Calu3 (cell line): Measurements from ENCODE around the gene DCAF6. TPM values are rescaled to one million over a fixed set of nuclear protein-coding genes. Genes with fewer than 3 reads are reported as not detected.

ENCODE experiments used
- BruUV-seq: library from RNA; stranded (reverse); fragments of 400-500 nt; replicated peaks from 2 replicates; lab custom pipeline; 2021; lab: Mats Ljungman, UMichigan
- CTCF ChIA-PET: fragments of 300-600 bp; sonication (Branson Sonifier 250); formaldehyde crosslinking; loops from one replicate; lab custom pipeline; 2022; ENCODE audit warnings: antibody characterized with exemption; lab: Charles Lee
- DNase-seq: peaks from one replicate; pipeline ENCODE4 v3.0.0; 2022
- H3K27ac Mint-ChIP-seq: one replicate; pipeline ENCODE4 v1.8.0; 2022; ENCODE audit warnings: mixed read lengths; ENCODE audit not compliant: unreplicated experiment
- H3K27me3 Mint-ChIP-seq: one replicate; pipeline ENCODE4 v1.8.0; 2022; ENCODE audit warnings: mixed read lengths; ENCODE audit not compliant: unreplicated experiment
- H3K36me3 Mint-ChIP-seq: one replicate; pipeline ENCODE4 v1.8.0; 2022; ENCODE audit warnings: mild to moderate bottlenecking, moderate library complexity, mixed read lengths; ENCODE audit not compliant: insufficient read depth, unreplicated experiment
- H3K4me1 Mint-ChIP-seq: one replicate; pipeline ENCODE4 v1.8.0; 2022; ENCODE audit warnings: mild to moderate bottlenecking, low read depth, mixed read lengths; ENCODE audit not compliant: unreplicated experiment
- H3K4me3 Mint-ChIP-seq: one replicate; pipeline ENCODE4 v1.8.0; 2022; ENCODE audit warnings: mild to moderate bottlenecking, low read depth, moderate library complexity, mixed read lengths; ENCODE audit not compliant: unreplicated experiment
- H3K9me3 Mint-ChIP-seq: one replicate; pipeline ENCODE4 v1.8.0; 2022; ENCODE audit warnings: low read depth, mixed read lengths; ENCODE audit not compliant: unreplicated experiment
- intact Hi-C: fragments of 100-400 bp; cut with micrococcal nuclease; formaldehyde crosslinking; loops from one replicate; pipeline ENCODE4 v1.10.0; 2022; ENCODE audit not compliant: unreplicated experiment
- total RNA-seq: library from RNA; stranded (reverse); gene quantifications from 2 replicates; pipeline ENCODE4 v1.2.3, GENCODE V29; 2022
- TF ChIP-seq, protein P1 (sequence below): fragments of 200-600 bp; IDR thresholded peaks from one replicate; pipeline ENCODE4 v1.8.0; 2022; ENCODE audit warnings: antibody characterized with exemption; ENCODE audit not compliant: unreplicated experiment

DCAF6 gene
- total RNA-seq, 1 experiment from 2014 or later: 64.0 TPM

DNA sequence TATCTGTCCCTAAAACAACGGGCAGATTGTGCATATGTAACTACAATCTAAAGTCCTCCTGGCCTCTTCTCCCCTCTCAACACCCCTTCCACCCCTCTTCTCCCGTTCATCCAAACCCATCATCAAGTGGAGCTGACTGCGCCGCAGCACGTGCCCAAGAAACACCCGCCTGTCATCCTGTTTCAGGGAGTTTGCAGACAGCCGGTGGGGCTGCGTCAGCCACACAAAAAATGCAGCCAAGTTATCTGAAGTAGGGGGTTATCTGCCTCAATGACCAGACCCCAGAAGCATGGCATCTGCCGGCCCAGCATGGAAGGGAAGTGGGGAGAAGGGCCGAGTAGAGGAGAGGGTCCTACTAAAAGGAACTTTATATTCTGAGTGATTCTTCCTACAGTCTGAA is 151.2 kb downstream of the DCAF6 start:
- DNase-seq: no peak
- H3K4me1 Mint-ChIP-seq: no peaks in the 10 kb centered on the region
- CTCF ChIA-PET: no interaction called here
- no peaks in the 10 kb centered on the region for H3K27me3 Mint-ChIP-seq
- intact Hi-C loops: no loop called here
- H3K9me3 Mint-ChIP-seq: no peaks in the 10 kb centered on the region
- H3K27ac Mint-ChIP-seq: no peak overlapping the region
- TF ChIP-seq, protein P1, sequence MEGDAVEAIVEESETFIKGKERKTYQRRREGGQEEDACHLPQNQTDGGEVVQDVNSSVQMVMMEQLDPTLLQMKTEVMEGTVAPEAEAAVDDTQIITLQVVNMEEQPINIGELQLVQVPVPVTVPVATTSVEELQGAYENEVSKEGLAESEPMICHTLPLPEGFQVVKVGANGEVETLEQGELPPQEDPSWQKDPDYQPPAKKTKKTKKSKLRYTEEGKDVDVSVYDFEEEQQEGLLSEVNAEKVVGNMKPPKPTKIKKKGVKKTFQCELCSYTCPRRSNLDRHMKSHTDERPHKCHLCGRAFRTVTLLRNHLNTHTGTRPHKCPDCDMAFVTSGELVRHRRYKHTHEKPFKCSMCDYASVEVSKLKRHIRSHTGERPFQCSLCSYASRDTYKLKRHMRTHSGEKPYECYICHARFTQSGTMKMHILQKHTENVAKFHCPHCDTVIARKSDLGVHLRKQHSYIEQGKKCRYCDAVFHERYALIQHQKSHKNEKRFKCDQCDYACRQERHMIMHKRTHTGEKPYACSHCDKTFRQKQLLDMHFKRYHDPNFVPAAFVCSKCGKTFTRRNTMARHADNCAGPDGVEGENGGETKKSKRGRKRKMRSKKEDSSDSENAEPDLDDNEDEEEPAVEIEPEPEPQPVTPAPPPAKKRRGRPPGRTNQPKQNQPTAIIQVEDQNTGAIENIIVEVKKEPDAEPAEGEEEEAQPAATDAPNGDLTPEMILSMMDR: no peak
- no TSS peak for BruUV-seq
- no peak overlapping the region for H3K4me3 Mint-ChIP-seq
- no peaks in the 10 kb centered on the region for H3K36me3 Mint-ChIP-seq

DNA sequence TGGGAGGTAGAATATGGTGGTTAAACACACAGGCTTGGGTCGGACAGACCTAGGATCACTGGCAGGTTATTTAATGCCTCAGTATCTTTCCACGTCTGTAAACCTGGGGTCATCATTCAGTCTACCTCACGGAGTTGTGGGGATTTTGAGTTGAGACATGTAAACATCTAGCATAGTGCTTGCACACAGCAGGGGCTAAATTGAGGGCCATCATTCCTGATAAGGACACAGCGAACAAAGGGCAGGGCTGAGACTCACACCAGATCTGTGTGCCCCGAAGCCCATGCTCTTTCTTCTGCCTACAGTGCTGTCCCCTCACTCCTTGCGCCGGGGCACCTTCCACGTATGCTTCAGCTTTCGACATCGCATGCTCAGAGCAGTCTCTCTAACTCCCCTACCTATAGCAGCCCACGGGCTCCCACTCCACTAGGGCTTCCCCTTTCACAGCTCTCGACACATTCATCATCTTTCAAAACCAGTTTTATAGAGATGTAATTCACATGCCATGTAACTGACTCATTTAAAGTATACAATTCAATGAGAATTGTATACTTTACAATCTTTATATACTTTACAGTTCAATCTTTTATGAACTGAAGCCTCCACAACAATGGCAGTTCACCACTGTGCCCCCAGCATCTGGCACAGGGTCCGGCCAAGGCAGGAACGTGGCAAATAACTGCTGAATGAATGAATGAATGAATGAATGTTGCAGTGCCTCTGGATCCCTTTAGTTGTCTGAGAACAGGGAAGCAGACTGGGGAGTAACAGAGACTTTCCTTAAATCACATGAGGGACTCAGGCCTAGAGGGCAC is 152.2 kb downstream of the DCAF6 start:
- TF ChIP-seq, protein P1: no peak
- Mint-ChIP-seq H3K27me3 (no peaks in the 10 kb centered on the region), H3K27ac (no peak overlapping the region), H3K36me3 (no peaks in the 10 kb centered on the region), H3K9me3 (no peaks in the 10 kb centered on the region), H3K4me1 (no peaks in the 10 kb centered on the region), H3K4me3 (no peak overlapping the region)
- intact Hi-C loops: no loop called here
- DNase-seq: no peak
- no TSS peak for BruUV-seq
- CTCF ChIA-PET: no interaction called here

DNA sequence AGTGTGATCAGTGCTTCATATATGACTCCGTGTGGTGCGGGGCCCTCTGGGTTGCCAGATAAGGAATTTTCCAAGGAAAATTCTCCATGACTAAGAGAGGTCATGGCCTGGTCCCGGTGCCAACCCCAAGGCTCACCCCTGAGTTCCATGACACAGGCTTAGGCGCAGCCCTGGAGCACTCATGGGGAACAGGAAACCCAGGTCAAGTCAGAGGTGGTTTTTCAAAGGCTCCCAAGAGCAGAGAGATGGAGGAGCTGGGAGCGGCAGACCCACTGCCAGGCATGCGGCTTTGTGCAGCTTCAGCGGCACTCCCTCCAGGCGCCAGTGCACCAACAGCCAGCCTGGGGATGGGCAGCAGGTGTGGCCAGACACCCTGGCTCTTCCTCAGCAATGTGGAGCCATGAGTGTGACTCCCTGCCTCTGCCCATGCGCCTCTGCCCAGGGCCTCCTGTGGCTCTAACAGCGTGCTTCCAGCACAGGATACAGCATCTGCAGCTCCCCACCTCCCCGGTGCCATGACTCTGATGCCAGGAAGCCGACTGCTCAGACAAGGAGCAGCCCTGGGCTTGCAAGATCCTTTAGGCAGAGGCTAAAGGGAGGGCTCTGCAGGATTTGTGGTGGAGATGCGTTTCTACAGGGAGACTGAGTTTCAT is 153.0 kb downstream of the DCAF6 start:
- no peaks in the 10 kb centered on the region for H3K4me1 Mint-ChIP-seq
- H3K9me3 Mint-ChIP-seq: no peaks in the 10 kb centered on the region
- TF ChIP-seq, protein P1: no peak
- no peaks in the 10 kb centered on the region for H3K36me3 Mint-ChIP-seq
- H3K27me3 Mint-ChIP-seq: no peaks in the 10 kb centered on the region
- H3K27ac Mint-ChIP-seq: no peak overlapping the region
- CTCF ChIA-PET: no interaction called here
- no peak overlapping the region for H3K4me3 Mint-ChIP-seq
- DNase-seq: no peak
- no TSS peak for BruUV-seq
- intact Hi-C loops: no loop called here

DNA sequence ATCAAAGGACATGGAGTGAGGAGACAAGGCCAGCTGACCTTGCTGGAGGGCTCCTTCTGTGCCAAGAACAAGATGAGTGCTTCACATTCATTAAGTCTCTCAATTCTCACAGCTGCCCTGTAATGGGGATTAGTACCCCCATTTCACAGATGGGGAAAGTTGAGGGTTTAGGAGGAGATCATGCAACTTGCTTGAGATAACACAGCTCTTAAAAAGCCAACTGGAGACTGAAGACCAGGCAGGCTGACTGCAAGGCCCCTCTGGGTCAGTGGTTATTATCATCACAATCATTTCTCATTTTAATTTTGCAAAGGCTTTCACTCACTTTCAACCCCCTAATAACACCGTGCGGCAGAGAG is 153.5 kb downstream of the DCAF6 start:
- H3K27me3 Mint-ChIP-seq: no peaks in the 10 kb centered on the region
- no TSS peak for BruUV-seq
- no peak overlapping the region for H3K4me3 Mint-ChIP-seq
- TF ChIP-seq, protein P1: no peak
- no peaks in the 10 kb centered on the region for H3K4me1 Mint-ChIP-seq
- no peak for DNase-seq
- H3K36me3 Mint-ChIP-seq: no peaks in the 10 kb centered on the region
- no peak overlapping the region for H3K27ac Mint-ChIP-seq
- intact Hi-C loops: loop anchor here (5.0 kb wide), 1 partner anchor 232 kb away; no protein-coding TSS in a partner anchor
- H3K9me3 Mint-ChIP-seq: no peaks in the 10 kb centered on the region
- CTCF ChIA-PET: no interaction called here
